Subcutaneous adipose tissue (tissue), 4 donors: ENCODE results near the gene TSPAN11. TPM values are rescaled to one million over a fixed set of nuclear protein-coding genes. Genes with fewer than 3 reads are reported as not detected.

Source experiments
- total RNA-seq, 4 donors: library from RNA; depleted of rRNA; stranded (reverse); fragments of >200 nt; gene quantifications; one replicate each; pipeline ENCODE4 v1.1.0, GENCODE V29; 2016
- TF ChIP-seq, protein P1 (sequence below): fragments of 450-650 bp; IDR thresholded peaks from one replicate; pipeline ENCODE4 v1.5.1; 2016; ENCODE audit warnings: low read depth, mild to moderate bottlenecking, control low read depth, antibody characterized with exemption, moderate library complexity

TSPAN11 gene
- total RNA-seq, 4 donors from 2014 or later = 0.19 to 1.4 (median 0.22) TPM; not detected in 1

GRCh38 chr12:30975581-30975980 lies 49.0 kb downstream of the TSPAN11 start:
- TF ChIP-seq, protein P1, sequence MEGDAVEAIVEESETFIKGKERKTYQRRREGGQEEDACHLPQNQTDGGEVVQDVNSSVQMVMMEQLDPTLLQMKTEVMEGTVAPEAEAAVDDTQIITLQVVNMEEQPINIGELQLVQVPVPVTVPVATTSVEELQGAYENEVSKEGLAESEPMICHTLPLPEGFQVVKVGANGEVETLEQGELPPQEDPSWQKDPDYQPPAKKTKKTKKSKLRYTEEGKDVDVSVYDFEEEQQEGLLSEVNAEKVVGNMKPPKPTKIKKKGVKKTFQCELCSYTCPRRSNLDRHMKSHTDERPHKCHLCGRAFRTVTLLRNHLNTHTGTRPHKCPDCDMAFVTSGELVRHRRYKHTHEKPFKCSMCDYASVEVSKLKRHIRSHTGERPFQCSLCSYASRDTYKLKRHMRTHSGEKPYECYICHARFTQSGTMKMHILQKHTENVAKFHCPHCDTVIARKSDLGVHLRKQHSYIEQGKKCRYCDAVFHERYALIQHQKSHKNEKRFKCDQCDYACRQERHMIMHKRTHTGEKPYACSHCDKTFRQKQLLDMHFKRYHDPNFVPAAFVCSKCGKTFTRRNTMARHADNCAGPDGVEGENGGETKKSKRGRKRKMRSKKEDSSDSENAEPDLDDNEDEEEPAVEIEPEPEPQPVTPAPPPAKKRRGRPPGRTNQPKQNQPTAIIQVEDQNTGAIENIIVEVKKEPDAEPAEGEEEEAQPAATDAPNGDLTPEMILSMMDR = no peak

DNA sequence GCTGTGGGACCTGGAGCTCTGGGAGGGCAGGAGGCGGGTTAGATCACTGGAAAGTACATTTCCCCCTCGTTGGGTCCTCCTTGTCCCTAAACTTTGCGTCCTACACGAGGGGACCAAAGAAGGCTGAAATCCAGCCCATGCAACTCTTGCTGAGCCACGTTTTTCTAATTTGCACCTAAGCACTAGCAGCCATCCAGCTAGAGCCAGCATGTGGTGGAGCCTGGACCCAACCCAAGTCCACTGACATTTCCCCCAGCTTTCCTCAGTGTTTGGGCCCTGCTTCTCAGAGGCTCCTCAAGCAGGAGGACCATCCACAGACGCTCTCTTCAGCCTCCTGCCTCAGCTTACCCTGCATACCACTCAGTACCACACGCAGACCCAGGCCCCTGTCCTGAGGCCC lies 49.7 kb downstream of the TSPAN11 start:
- TF ChIP-seq, protein P1 = no peak

- TF ChIP-seq, protein P1 = no peak
Observed at GRCh38 chr12:30977124-30977523, 50.6 kb downstream of the TSPAN11 start.

DNA sequence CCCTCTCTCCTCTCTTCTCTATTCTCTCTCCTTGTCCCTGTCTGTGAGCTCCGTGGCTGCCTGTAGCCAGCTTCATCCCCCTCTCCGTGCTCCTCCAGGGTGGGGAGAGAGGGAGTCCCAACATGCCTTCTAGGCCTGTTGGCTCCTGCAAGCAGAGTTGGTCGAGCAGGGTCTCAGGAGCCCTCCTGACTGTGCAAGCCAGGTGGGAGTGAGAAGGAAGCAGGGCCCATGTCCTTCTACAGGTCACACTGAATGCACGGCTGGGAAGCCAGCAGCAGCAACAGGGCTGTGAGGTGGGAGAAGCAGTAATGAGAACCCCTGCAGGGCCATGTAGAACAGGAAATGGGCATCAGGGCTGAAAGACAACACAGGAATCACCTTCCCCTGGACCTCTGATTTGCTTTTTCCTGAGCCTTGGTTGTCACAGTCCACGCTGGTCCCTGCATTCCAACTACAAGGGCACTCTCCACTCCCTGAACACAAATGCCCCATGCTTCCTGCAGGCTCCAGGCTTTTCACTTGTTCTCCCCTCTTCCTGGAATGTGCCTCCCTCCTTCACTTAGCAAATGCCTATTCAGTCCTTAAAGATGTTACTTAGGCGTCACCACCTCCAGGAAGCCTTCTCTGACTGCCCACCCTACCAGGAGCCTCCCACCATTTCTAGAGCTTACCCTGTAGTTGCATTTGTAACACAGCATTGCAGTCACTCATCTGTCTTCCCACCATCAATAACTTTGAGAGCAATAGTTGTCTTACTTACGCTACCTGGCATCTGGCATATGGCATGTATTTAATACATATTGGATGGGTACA lies 51.2 kb downstream of the TSPAN11 start:
- TF ChIP-seq, protein P1 = no peak

GRCh38 chr12:30978639-30979038 lies 52.1 kb downstream of the TSPAN11 start:
- TF ChIP-seq, protein P1 = no peak

- TF ChIP-seq, protein P1 = no peak
Observed at GRCh38 chr12:30979371-30980259, 53.1 kb downstream of the TSPAN11 start.

- TF ChIP-seq, protein P1 = no peak
Observed at GRCh38 chr12:30980955-30981662, 54.6 kb downstream of the TSPAN11 start.
